Measurements from ENCODE around the gene DEGS2.
A peak's percentile ranks its signal among the peaks of the same experiment; 100 is the strongest.

The DEGS2 gene

GRCh38 chr14:100115726-100116125, 43.7 kb downstream of the DEGS2 start:
- DNase-seq (ENCODE audit: low spot score) (no peak), ATAC-seq (ENCODE audit: low read depth) (no peak)
- Histone ChIP-seq H3K27me3 (ENCODE audit: insufficient read depth, poor library complexity, severe bottlenecking) (no peaks in the 10 kb centered on the region), H3K4me3 (ENCODE audit: severe bottlenecking) (no peak overlapping the region), H3K9me3 (ENCODE audit: severe bottlenecking) (no peaks in the 10 kb centered on the region), H3K36me3 (ENCODE audit: low read depth) (no peaks in the 10 kb centered on the region), H3K4me1 (ENCODE audit: insufficient read depth, poor library complexity, severe bottlenecking) (no peaks in the 10 kb centered on the region), H3K27ac (ENCODE audit: poor library complexity, severe bottlenecking) (no peak overlapping the region)
- no peak for TF ChIP-seq CTCF (IDR thresholded peaks at IDR 0.05; ENCODE audit: poor library complexity, severe bottlenecking)

- H3K4me3 ChIP-seq (ENCODE audit: severe bottlenecking): no peak overlapping the region
- DNase-seq (ENCODE audit: low spot score) (no peak), ATAC-seq (ENCODE audit: low read depth) (no peak)
- TF ChIP-seq CTCF (IDR thresholded peaks at IDR 0.05; ENCODE audit: poor library complexity, severe bottlenecking): no peak
- H3K36me3 ChIP-seq (ENCODE audit: low read depth): no peaks in the 10 kb centered on the region
- H3K27me3 ChIP-seq (ENCODE audit: insufficient read depth, poor library complexity, severe bottlenecking): no peaks in the 10 kb centered on the region
- H3K4me1 ChIP-seq (ENCODE audit: insufficient read depth, poor library complexity, severe bottlenecking): no peaks in the 10 kb centered on the region
- H3K27ac ChIP-seq (ENCODE audit: poor library complexity, severe bottlenecking): no peak overlapping the region
- H3K9me3 ChIP-seq (ENCODE audit: severe bottlenecking): no peaks in the 10 kb centered on the region
These were observed 44.2 kb downstream of the DEGS2 start for GRCh38 chr14:100115236-100115635.

- Histone ChIP-seq H3K4me1 (ENCODE audit: insufficient read depth, poor library complexity, severe bottlenecking) (no peaks in the 10 kb centered on the region), H3K36me3 (ENCODE audit: low read depth) (no peaks in the 10 kb centered on the region), H3K4me3 (ENCODE audit: severe bottlenecking) (no peak overlapping the region), H3K27ac (ENCODE audit: poor library complexity, severe bottlenecking) (no peak overlapping the region), H3K27me3 (ENCODE audit: insufficient read depth, poor library complexity, severe bottlenecking) (no peaks in the 10 kb centered on the region), H3K9me3 (ENCODE audit: severe bottlenecking) (no peaks in the 10 kb centered on the region)
- ATAC-seq (ENCODE audit: low read depth) (no peak), DNase-seq (ENCODE audit: low spot score) (peak; percentile 42)
- no peak for TF ChIP-seq CTCF (IDR thresholded peaks at IDR 0.05; ENCODE audit: poor library complexity, severe bottlenecking)
These were observed 45.2 kb downstream of the DEGS2 start for GRCh38 chr14:100114109-100114765.

GRCh38 chr14:100111931-100112704, 47.3 kb downstream of the DEGS2 start:
- Histone ChIP-seq H3K36me3 (ENCODE audit: low read depth) (no peaks in the 10 kb centered on the region), H3K27ac (ENCODE audit: poor library complexity, severe bottlenecking) (no peak overlapping the region), H3K27me3 (ENCODE audit: insufficient read depth, poor library complexity, severe bottlenecking) (no peaks in the 10 kb centered on the region), H3K9me3 (ENCODE audit: severe bottlenecking) (no peaks in the 10 kb centered on the region), H3K4me3 (ENCODE audit: severe bottlenecking) (no peak overlapping the region), H3K4me1 (ENCODE audit: insufficient read depth, poor library complexity, severe bottlenecking) (peaks cover 12% of the 10 kb centered on the region)
- TF ChIP-seq CTCF (IDR thresholded peaks at IDR 0.05; ENCODE audit: poor library complexity, severe bottlenecking): no peak
- peak; percentile 24 for DNase-seq (ENCODE audit: low spot score)
- ATAC-seq (ENCODE audit: low read depth): no peak

GRCh38 chr14:100110816-100111215, 48.6 kb downstream of the DEGS2 start:
- DNase-seq (ENCODE audit: low spot score) (peak; percentile 55), ATAC-seq (ENCODE audit: low read depth) (no peak)
- no peak for TF ChIP-seq CTCF (IDR thresholded peaks at IDR 0.05; ENCODE audit: poor library complexity, severe bottlenecking)
- Histone ChIP-seq H3K27me3 (ENCODE audit: insufficient read depth, poor library complexity, severe bottlenecking) (no peaks in the 10 kb centered on the region), H3K27ac (ENCODE audit: poor library complexity, severe bottlenecking) (no peak overlapping the region), H3K4me3 (ENCODE audit: severe bottlenecking) (no peak overlapping the region), H3K36me3 (ENCODE audit: low read depth) (no peaks in the 10 kb centered on the region), H3K4me1 (ENCODE audit: insufficient read depth, poor library complexity, severe bottlenecking) (peaks cover 19% of the 10 kb centered on the region), H3K9me3 (ENCODE audit: severe bottlenecking) (no peaks in the 10 kb centered on the region)

Measured in RWPE2 (cell line).